ENCODE results near the gene MTMR8.
"Not testable (repeated sequence)": the region's sequence is repeated elsewhere in the genome, so short reads cannot be mapped to it uniquely, and the experiment has no call there.

Gene MTMR8

GRCh38 chrX:64394874-64395567, at the start of gene MTMR8:
MTMR8 (minus strand) TSS chrX:64395452; CDS start chrX:64395363, 89 bp downstream.
- DNase-seq = no peak

- no peak for DNase-seq
These were observed 44.3 kb upstream of the MTMR8 start for GRCh38 chrX:64439551-64439950.

GRCh38 chrX:64437665-64438064, 42.4 kb upstream of the MTMR8 start:
- DNase-seq = no peak

GRCh38 chrX:64437218-64437617, 42.0 kb upstream of the MTMR8 start:
- no peak for DNase-seq

GRCh38 chrX:64428371-64428770, 33.1 kb upstream of the MTMR8 start:
- DNase-seq = no peak

- no peak for DNase-seq
These were observed 32.5 kb upstream of the MTMR8 start for GRCh38 chrX:64427787-64428186.

- no peak for DNase-seq
These were observed 32.0 kb upstream of the MTMR8 start for GRCh38 chrX:64427281-64427680.

- not testable (repeated sequence) for DNase-seq
These were observed 14.5 kb upstream of the MTMR8 start for GRCh38 chrX:64409730-64410129.

- DNase-seq = no peak
These were observed 2.8 kb upstream of the MTMR8 start for GRCh38 chrX:64398088-64398487.

GRCh38 chrX:64395568-64395929, 297 bp upstream of the MTMR8 start:
- no peak for DNase-seq

- DNase-seq = no peak
These were observed 986 bp downstream of the MTMR8 start for GRCh38 chrX:64394059-64394873.

GRCh38 chrX:64389489-64389888, 5.8 kb downstream of the MTMR8 start:
- DNase-seq = no peak

- DNase-seq = not testable (repeated sequence)
These were observed 14.5 kb downstream of the MTMR8 start for GRCh38 chrX:64380789-64381188.

- DNase-seq = no peak
These were observed 15.3 kb downstream of the MTMR8 start for GRCh38 chrX:64379924-64380323.

GRCh38 chrX:64377753-64378152, 17.5 kb downstream of the MTMR8 start:
- DNase-seq = no peak

- no peak for DNase-seq
These were observed 43.2 kb downstream of the MTMR8 start for GRCh38 chrX:64352081-64352480.

- no peak for DNase-seq
These were observed 44.7 kb downstream of the MTMR8 start for GRCh38 chrX:64350521-64350920.

- DNase-seq = no peak
These were observed 45.2 kb downstream of the MTMR8 start for GRCh38 chrX:64350047-64350446.

GRCh38 chrX:64342811-64343210, 52.4 kb downstream of the MTMR8 start:
- no peak for DNase-seq

GRCh38 chrX:64338296-64338695, 57.0 kb downstream of the MTMR8 start:
- no peak for DNase-seq

- no peak for DNase-seq
These were observed 60.8 kb downstream of the MTMR8 start for GRCh38 chrX:64334467-64334866.

GRCh38 chrX:64330284-64330683, 65.0 kb downstream of the MTMR8 start:
- DNase-seq = no peak

- no peak for DNase-seq
These were observed 73.7 kb downstream of the MTMR8 start for GRCh38 chrX:64321507-64321906.

GRCh38 chrX:64313624-64314023, 81.6 kb downstream of the MTMR8 start:
- DNase-seq = no peak

- DNase-seq = no peak
These were observed 88.5 kb downstream of the MTMR8 start for GRCh38 chrX:64306712-64307111.
